SK-N-MC (cell line): Measurements from ENCODE around the gene SLC25A14.
"Not testable (repeated sequence)": the region's sequence is repeated elsewhere in the genome, so short reads cannot be mapped to it uniquely, and the experiment has no call there.

Experiments
- DNase-seq: peaks from one replicate; pipeline ENCODE4 v3.0.0-alpha.2; 2011; ENCODE audit warnings: low read depth, low spot score
- H3K27ac ChIP-seq: fragments of 200-600 bp; sonication (generic); 2 replicates; pipeline ENCODE4 v1.5.1; 2016; ENCODE audit warnings: mixed run types
- H3K36me3 ChIP-seq: fragments of 200-600 bp; sonication (generic); 2 replicates; pipeline ENCODE4 v1.6.1; 2017; ENCODE audit warnings: antibody characterized with exemption, low read length, mixed read lengths; ENCODE audit not compliant: insufficient read depth
- H3K4me3 ChIP-seq: fragments of 200-600 bp; sonication (generic); 2 replicates; pipeline ENCODE4 v1.5.1; 2016
- H3K9ac ChIP-seq: fragments of 200-600 bp; sonication (generic); 2 replicates; pipeline ENCODE4 v1.8.0; 2017; ENCODE audit warnings: mixed run types, mixed read lengths; ENCODE audit not compliant: insufficient read length
- H3K9me3 ChIP-seq: fragments of 200-600 bp; sonication (generic); 2 replicates; pipeline ENCODE4 v1.6.1; 2017; ENCODE audit warnings: low read depth, mild to moderate bottlenecking, antibody characterized with exemption, low read length, moderate library complexity, mixed read lengths
- EZH2 ChIP-seq: fragments of 200-600 bp; sonication (generic); IDR thresholded peaks from one replicate; pipeline ENCODE4 v1.6.1; 2017; ENCODE audit warnings: antibody characterized with exemption
- FOXP2 ChIP-seq: optimal IDR thresholded peaks from 2 replicates; pipeline ENCODE3; 2011; ENCODE audit warnings: mild to moderate bottlenecking, moderate library complexity; ENCODE audit not compliant: insufficient read depth; ENCODE audit errors: extremely low read length, control extremely low read depth
- POLR2AphosphoS5 ChIP-seq: IDR thresholded peaks from 2 replicates; pipeline ENCODE4 v1.6.1; 2012; ENCODE audit warnings: mild to moderate bottlenecking, low read depth, low read length, borderline replicate concordance

Gene SLC25A14

GRCh38 chrX:130347321-130347720 is 7.6 kb downstream of the SLC25A14 start:
- no peak overlapping the region for H3K27ac ChIP-seq
- no peak overlapping the region for H3K9ac ChIP-seq
- H3K36me3 ChIP-seq, result peaks cover 3% of the 10 kb centered on the region; the same call in 1 of the 2 replicates
- TF ChIP-seq FOXP2, result no peak
- no peak for TF ChIP-seq POLR2AphosphoS5
- no peak for TF ChIP-seq EZH2
- H3K4me3 ChIP-seq, result no peak overlapping the region
- H3K9me3 ChIP-seq, result no peaks in the 10 kb centered on the region
- no peak for DNase-seq

- TF ChIP-seq POLR2AphosphoS5, result no peak
- no peak for TF ChIP-seq EZH2
- no peak for TF ChIP-seq FOXP2
- H3K4me3 ChIP-seq, result no peak overlapping the region
- no peak overlapping the region for H3K9ac ChIP-seq
- H3K36me3 ChIP-seq, result peaks cover 3% of the 10 kb centered on the region; the same call in 1 of the 2 replicates
- H3K9me3 ChIP-seq, result no peaks in the 10 kb centered on the region
- DNase-seq, result no peak
- H3K27ac ChIP-seq, result no peak overlapping the region
Measured at GRCh38 chrX:130351567-130351966, 11.8 kb downstream of the SLC25A14 start.

GRCh38 chrX:130352050-130352449 is 12.3 kb downstream of the SLC25A14 start:
- not testable (repeated sequence) for H3K9me3 ChIP-seq, DNase-seq, H3K27ac ChIP-seq, H3K4me3 ChIP-seq, H3K36me3 ChIP-seq, H3K9ac ChIP-seq

- Histone ChIP-seq H3K9me3 (no peaks in the 10 kb centered on the region), H3K4me3 (no peak overlapping the region), H3K36me3 (no peaks in the 10 kb centered on the region), H3K27ac (no peak overlapping the region), H3K9ac (no peak overlapping the region)
- no peak for DNase-seq
- TF ChIP-seq EZH2, result no peak
- no peak for TF ChIP-seq POLR2AphosphoS5
- TF ChIP-seq FOXP2, result no peak
Measured at GRCh38 chrX:130376077-130376476, 36.4 kb downstream of the SLC25A14 start.

- no peak for DNase-seq
Measured at GRCh38 chrX:130378024-130378669, 38.4 kb downstream of the SLC25A14 start.

GRCh38 chrX:130385520-130385919 is 45.8 kb downstream of the SLC25A14 start, which contains the start of gene GPR119:
TSS of gene GPR119 (minus strand) at chrX:130385674. CDS start at chrX:130385447, 227 bp downstream.
- Histone ChIP-seq H3K27ac (no peak within 1 kb of the TSS), H3K36me3 (no peaks in the 10 kb centered on the region), H3K4me3 (no peak within 1 kb of the TSS), H3K9ac (no peak within 1 kb of the TSS), H3K9me3 (no peaks in the 10 kb centered on the region)
- TF ChIP-seq POLR2AphosphoS5 (no peak), FOXP2 (no peak), EZH2 (no peak)
- no peak for DNase-seq

More at GRCh38 chrX:130378024-130378669, 38.4 kb downstream of the SLC25A14 start:
- Histone ChIP-seq H3K9ac (no peak overlapping the region), H3K27ac (no peak overlapping the region), H3K9me3 (no peaks in the 10 kb centered on the region), H3K36me3 (no peaks in the 10 kb centered on the region), H3K4me3 (no peak overlapping the region)
- TF ChIP-seq POLR2AphosphoS5, result no peak
- no peak for TF ChIP-seq EZH2
- no peak for TF ChIP-seq FOXP2

GRCh38 chrX:130386408-130386808 is 46.7 kb downstream of the SLC25A14 start:
- no peak overlapping the region for H3K27ac ChIP-seq
- H3K36me3 ChIP-seq, result no peaks in the 10 kb centered on the region
- no peaks in the 10 kb centered on the region for H3K9me3 ChIP-seq
- H3K9ac ChIP-seq, result no peak overlapping the region
- no peak for TF ChIP-seq POLR2AphosphoS5
- TF ChIP-seq FOXP2, result no peak
- TF ChIP-seq EZH2, result no peak
- DNase-seq, result no peak
- no peak overlapping the region for H3K4me3 ChIP-seq

GRCh38 chrX:130393451-130394074 is 53.8 kb downstream of the SLC25A14 start:
- Histone ChIP-seq H3K27ac (no peak overlapping the region), H3K36me3 (no peaks in the 10 kb centered on the region), H3K9ac (no peak overlapping the region), H3K9me3 (no peaks in the 10 kb centered on the region), H3K4me3 (no peak overlapping the region)
- TF ChIP-seq EZH2, result no peak
- DNase-seq, result peak; percentile 8

- H3K27ac ChIP-seq, result no peak overlapping the region
- no peak overlapping the region for H3K4me3 ChIP-seq
- no peak for DNase-seq
- TF ChIP-seq POLR2AphosphoS5 (no peak), FOXP2 (no peak), EZH2 (no peak)
- H3K9ac ChIP-seq, result no peak overlapping the region
- no peaks in the 10 kb centered on the region for H3K9me3 ChIP-seq
- H3K36me3 ChIP-seq, result no peaks in the 10 kb centered on the region
Measured at GRCh38 chrX:130395341-130395740, 55.6 kb downstream of the SLC25A14 start.
